SJSA1 (cell line): ENCODE data around the gene KRTAP5-2. TPM values are rescaled to one million over a fixed set of nuclear protein-coding genes. Genes with fewer than 3 reads are reported as not detected.

ENCODE experiments used
- DNase-seq, 2 experiments: peaks; one replicate each; pipeline ENCODE4 v3.0.0-alpha.2; 2015 to 2020; ENCODE audit warnings: low spot score in 2 of 2, low read depth in 1 of 2
- H3K27ac ChIP-seq: fragments of 250-450 bp; sonication (Bioruptor Pico); 2 replicates; pipeline ENCODE4 v1.5.1; 2020; ENCODE audit warnings: mild to moderate bottlenecking, moderate library complexity
- H3K27me3 ChIP-seq: fragments of 250-450 bp; sonication (Bioruptor Pico); replicated peaks from 2 replicates; pipeline ENCODE4 v1.5.1; 2020; ENCODE audit warnings: mild to moderate bottlenecking, moderate library complexity
- H3K36me3 ChIP-seq: fragments of 250-450 bp; sonication (Bioruptor Pico); 2 replicates; pipeline ENCODE4 v1.5.1; 2020; ENCODE audit warnings: mild to moderate bottlenecking
- H3K4me1 ChIP-seq: fragments of 250-450 bp; sonication (Bioruptor Pico); replicated peaks from 2 replicates; pipeline ENCODE4 v1.6.1; 2021; ENCODE audit warnings: mild to moderate bottlenecking
- H3K4me3 ChIP-seq: fragments of 250-450 bp; sonication (Bioruptor Pico); 2 replicates; pipeline ENCODE4 v1.5.1; 2020; ENCODE audit warnings: mild to moderate bottlenecking
- H3K9me3 ChIP-seq: fragments of 250-450 bp; sonication (Bioruptor Pico); replicated peaks from 2 replicates; pipeline ENCODE4 v1.5.1; 2020; ENCODE audit warnings: mild to moderate bottlenecking
- total RNA-seq: library from RNA; depleted of rRNA; stranded (reverse); fragments of >200 nt; shearing (Covaris generic); gene quantifications from 2 replicates; pipeline ENCODE4 v1.2.3, GENCODE V29; 2014

KRTAP5-2 gene
- total RNA-seq, 1 experiment from 2014 or later, result not detected

- H3K27ac ChIP-seq, result no peak within 1 kb of the TSS
- H3K9me3 ChIP-seq, result no peaks in the 10 kb centered on the region
- H3K36me3 ChIP-seq, result no peaks in the 10 kb centered on the region
- peak; percentile 60 to 75 for DNase-seq
- peak within 1 kb of the TSS; percentile 40 for H3K4me3 ChIP-seq
- peaks cover 11% of the 10 kb centered on the region; the same call in 1 of the 2 replicates for H3K4me1 ChIP-seq
- H3K27me3 ChIP-seq, result peaks cover 13% of the 10 kb centered on the region
Observed at GRCh38 chr11:1572197-1573076, 25.7 kb downstream of the KRTAP5-2 start, which contains the start of gene DUSP8. TSS of gene DUSP8 (minus strand) at chr11:1572271. CDS start at chr11:1565826, 6,445 bp downstream.

GRCh38 chr11:1571760-1572196, 26.3 kb downstream of the KRTAP5-2 start:
- no peaks in the 10 kb centered on the region for H3K9me3 ChIP-seq
- H3K36me3 ChIP-seq, result no peaks in the 10 kb centered on the region
- H3K27ac ChIP-seq, result no peak overlapping the region
- peak overlapping the region; percentile 40 for H3K4me3 ChIP-seq
- H3K27me3 ChIP-seq, result peaks cover 13% of the 10 kb centered on the region
- DNase-seq, result no peak
- H3K4me1 ChIP-seq, result peaks cover 11% of the 10 kb centered on the region; the same call in 1 of the 2 replicates

GRCh38 chr11:1570896-1571759, 27.0 kb downstream of the KRTAP5-2 start:
- no peak for DNase-seq
- Histone ChIP-seq H3K27me3 (peaks cover 13% of the 10 kb centered on the region), H3K36me3 (no peaks in the 10 kb centered on the region), H3K27ac (no peak overlapping the region), H3K9me3 (no peaks in the 10 kb centered on the region), H3K4me3 (peak overlapping the region; percentile 40), H3K4me1 (peaks cover 11% of the 10 kb centered on the region; the same call in 1 of the 2 replicates)

- DNase-seq, result no peak
- H3K36me3 ChIP-seq, result no peaks in the 10 kb centered on the region
- peaks cover 13% of the 10 kb centered on the region for H3K27me3 ChIP-seq
- H3K9me3 ChIP-seq, result no peaks in the 10 kb centered on the region
- peaks cover 11% of the 10 kb centered on the region; the same call in 1 of the 2 replicates for H3K4me1 ChIP-seq
- H3K27ac ChIP-seq, result no peak overlapping the region
- H3K4me3 ChIP-seq, result no peak overlapping the region
Observed at GRCh38 chr11:1570531-1570895, 27.6 kb downstream of the KRTAP5-2 start.

GRCh38 chr11:1570001-1570453, 28.1 kb downstream of the KRTAP5-2 start:
- Histone ChIP-seq H3K27ac (no peak overlapping the region), H3K9me3 (no peaks in the 10 kb centered on the region), H3K4me3 (no peak overlapping the region), H3K27me3 (peaks cover 13% of the 10 kb centered on the region), H3K4me1 (peaks cover 11% of the 10 kb centered on the region; the same call in 1 of the 2 replicates), H3K36me3 (no peaks in the 10 kb centered on the region)
- DNase-seq, result no peak

GRCh38 chr11:1569251-1569780, 28.8 kb downstream of the KRTAP5-2 start:
- DNase-seq, result no peak
- no peak overlapping the region for H3K4me3 ChIP-seq
- H3K27me3 ChIP-seq, result peaks cover 10% of the 10 kb centered on the region
- H3K27ac ChIP-seq, result no peak overlapping the region
- no peaks in the 10 kb centered on the region for H3K36me3 ChIP-seq
- peaks cover 8% of the 10 kb centered on the region; the same call in 1 of the 2 replicates for H3K4me1 ChIP-seq
- H3K9me3 ChIP-seq, result no peaks in the 10 kb centered on the region

GRCh38 chr11:1568441-1568911, 29.6 kb downstream of the KRTAP5-2 start:
- Histone ChIP-seq H3K4me1 (peaks cover 8% of the 10 kb centered on the region; the same call in 1 of the 2 replicates), H3K9me3 (no peaks in the 10 kb centered on the region), H3K27me3 (peaks cover 10% of the 10 kb centered on the region), H3K4me3 (no peak overlapping the region), H3K36me3 (no peaks in the 10 kb centered on the region), H3K27ac (no peak overlapping the region)
- DNase-seq, result no peak

GRCh38 chr11:1567721-1568100, 30.4 kb downstream of the KRTAP5-2 start:
- Histone ChIP-seq H3K27me3 (peaks cover 4% of the 10 kb centered on the region), H3K4me1 (peaks cover 8% of the 10 kb centered on the region; the same call in 1 of the 2 replicates), H3K9me3 (no peaks in the 10 kb centered on the region), H3K4me3 (no peak overlapping the region), H3K27ac (no peak overlapping the region), H3K36me3 (no peaks in the 10 kb centered on the region)
- no peak for DNase-seq

GRCh38 chr11:1567052-1567720, 30.9 kb downstream of the KRTAP5-2 start:
- no peak for DNase-seq
- Histone ChIP-seq H3K9me3 (no peaks in the 10 kb centered on the region), H3K27ac (no peak overlapping the region), H3K4me1 (0 out of 2 replicates have a peak, but pooled peaks cover 4% of the 10 kb centered on the region), H3K4me3 (no peak overlapping the region), H3K36me3 (no peaks in the 10 kb centered on the region), H3K27me3 (no peaks in the 10 kb centered on the region)

- 0 out of 2 replicates have a peak, but pooled peaks cover 4% of the 10 kb centered on the region for H3K4me1 ChIP-seq
- H3K9me3 ChIP-seq, result no peaks in the 10 kb centered on the region
- H3K36me3 ChIP-seq, result no peaks in the 10 kb centered on the region
- no peaks in the 10 kb centered on the region for H3K27me3 ChIP-seq
- no peak overlapping the region for H3K4me3 ChIP-seq
- DNase-seq, result no peak
- no peak overlapping the region for H3K27ac ChIP-seq
Observed at GRCh38 chr11:1566381-1567051, 31.6 kb downstream of the KRTAP5-2 start.

- no peak for DNase-seq
- no peaks in the 10 kb centered on the region for H3K36me3 ChIP-seq
- no peaks in the 10 kb centered on the region for H3K9me3 ChIP-seq
- no peaks in the 10 kb centered on the region for H3K27me3 ChIP-seq
- no peaks in the 10 kb centered on the region for H3K4me1 ChIP-seq
- no peak overlapping the region for H3K27ac ChIP-seq
- H3K4me3 ChIP-seq, result no peak overlapping the region
Observed at GRCh38 chr11:1565904-1566247, 32.2 kb downstream of the KRTAP5-2 start.

GRCh38 chr11:1565173-1565903, 32.8 kb downstream of the KRTAP5-2 start:
- no peaks in the 10 kb centered on the region for H3K9me3 ChIP-seq
- no peaks in the 10 kb centered on the region for H3K4me1 ChIP-seq
- H3K4me3 ChIP-seq, result no peak overlapping the region
- no peaks in the 10 kb centered on the region for H3K36me3 ChIP-seq
- no peaks in the 10 kb centered on the region for H3K27me3 ChIP-seq
- DNase-seq, result no peak
- H3K27ac ChIP-seq, result no peak overlapping the region
